Measurements from ENCODE around the gene RBKS.

- TF ChIP-seq POLR2A (IDR thresholded peaks at IDR 0.05; ENCODE audit: low read depth) (no peak), CTCF (IDR thresholded peaks at IDR 0.05) (no peak), POLR2AphosphoS5 (IDR thresholded peaks at IDR 0.05) (no peak)
Measured at GRCh38 chr2:27763907-27764267, 126.3 kb downstream of the RBKS start.

Data from esophagus muscularis mucosa (tissue), 3 donors.